CD4-positive, alpha-beta T cell treated with Interleukin-12 subunit alpha and Interleukin-12 subunit beta, for 1 hour (primary cell): ENCODE results near the gene FARP1.
"Not testable (repeated sequence)": the region's sequence is repeated elsewhere in the genome, so short reads cannot be mapped to it uniquely, and the experiment has no call there.

Source experiments
- DNase-seq: peaks from one replicate; pipeline ENCODE4 v3.0.0-alpha.2; 2020

Gene FARP1

GRCh38 chr13:98406427-98406826 is 263.5 kb downstream of the FARP1 start:
- no peak for DNase-seq

GRCh38 chr13:98406971-98407370 is 264.1 kb downstream of the FARP1 start:
- DNase-seq: no peak

GRCh38 chr13:98407575-98407974 is 264.7 kb downstream of the FARP1 start:
- DNase-seq: no peak

- DNase-seq: no peak
Observed at GRCh38 chr13:98409281-98409680, 266.4 kb downstream of the FARP1 start.

GRCh38 chr13:98410612-98411011 is 267.7 kb downstream of the FARP1 start:
- DNase-seq: no peak

GRCh38 chr13:98411013-98411412 is 268.1 kb downstream of the FARP1 start:
- DNase-seq: no peak

- no peak for DNase-seq
Observed at GRCh38 chr13:98411617-98412265, 268.8 kb downstream of the FARP1 start.

- not testable (repeated sequence) for DNase-seq
Observed at GRCh38 chr13:98413278-98413677, 270.4 kb downstream of the FARP1 start.

- DNase-seq: no peak
Observed at GRCh38 chr13:98413796-98414195, 270.9 kb downstream of the FARP1 start.

- no peak for DNase-seq
Observed at GRCh38 chr13:98415326-98416070, 272.6 kb downstream of the FARP1 start.

GRCh38 chr13:98416408-98416807 is 273.5 kb downstream of the FARP1 start:
- no peak for DNase-seq

GRCh38 chr13:98419786-98420553 is 277.1 kb downstream of the FARP1 start:
- DNase-seq: no peak

- no peak for DNase-seq
Observed at GRCh38 chr13:98420554-98421175, 277.8 kb downstream of the FARP1 start.

GRCh38 chr13:98422046-98422445 is 279.2 kb downstream of the FARP1 start:
- DNase-seq: no peak

- no peak for DNase-seq
Observed at GRCh38 chr13:98423417-98423816, 280.5 kb downstream of the FARP1 start.

GRCh38 chr13:98427331-98427995 is 284.6 kb downstream of the FARP1 start:
- DNase-seq: no peak

GRCh38 chr13:98428256-98428966 is 285.5 kb downstream of the FARP1 start:
- DNase-seq: no peak

- DNase-seq: no peak
Observed at GRCh38 chr13:98429081-98429480, 286.2 kb downstream of the FARP1 start.

- DNase-seq: no peak
Observed at GRCh38 chr13:98429531-98429930, 286.6 kb downstream of the FARP1 start.

- DNase-seq: no peak
Observed at GRCh38 chr13:98429977-98430736, 287.3 kb downstream of the FARP1 start.

- DNase-seq: no peak
Observed at GRCh38 chr13:98432638-98433037, 289.7 kb downstream of the FARP1 start.
